ENCODE measurements around the gene ZP4.
"Not testable (repeated sequence)": the region's sequence is repeated elsewhere in the genome, so short reads cannot be mapped to it uniquely, and the experiment has no call there.

ZP4 gene

DNA sequence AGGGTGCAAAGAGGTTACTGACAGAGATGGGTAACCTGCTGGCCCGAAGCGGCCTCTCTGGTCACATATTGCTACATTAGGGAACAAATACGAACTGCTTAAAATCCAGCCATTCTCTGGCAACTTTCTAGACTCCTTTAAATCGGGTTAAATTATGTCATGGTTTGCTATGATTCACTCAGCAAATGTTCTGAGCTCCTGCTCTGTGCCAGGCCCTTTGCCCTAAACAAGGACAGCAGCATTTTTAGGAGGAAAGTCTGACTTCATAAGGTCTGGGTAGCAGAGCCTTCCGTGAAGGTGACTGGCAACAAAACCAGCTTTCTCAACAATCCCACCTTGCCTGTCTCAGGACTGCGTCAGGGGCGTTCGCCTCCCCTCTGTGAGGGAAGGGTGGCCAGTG lies 15.4 kb downstream of the ZP4 start:
- DNase-seq (ENCODE audit: low spot score): no peak

DNA sequence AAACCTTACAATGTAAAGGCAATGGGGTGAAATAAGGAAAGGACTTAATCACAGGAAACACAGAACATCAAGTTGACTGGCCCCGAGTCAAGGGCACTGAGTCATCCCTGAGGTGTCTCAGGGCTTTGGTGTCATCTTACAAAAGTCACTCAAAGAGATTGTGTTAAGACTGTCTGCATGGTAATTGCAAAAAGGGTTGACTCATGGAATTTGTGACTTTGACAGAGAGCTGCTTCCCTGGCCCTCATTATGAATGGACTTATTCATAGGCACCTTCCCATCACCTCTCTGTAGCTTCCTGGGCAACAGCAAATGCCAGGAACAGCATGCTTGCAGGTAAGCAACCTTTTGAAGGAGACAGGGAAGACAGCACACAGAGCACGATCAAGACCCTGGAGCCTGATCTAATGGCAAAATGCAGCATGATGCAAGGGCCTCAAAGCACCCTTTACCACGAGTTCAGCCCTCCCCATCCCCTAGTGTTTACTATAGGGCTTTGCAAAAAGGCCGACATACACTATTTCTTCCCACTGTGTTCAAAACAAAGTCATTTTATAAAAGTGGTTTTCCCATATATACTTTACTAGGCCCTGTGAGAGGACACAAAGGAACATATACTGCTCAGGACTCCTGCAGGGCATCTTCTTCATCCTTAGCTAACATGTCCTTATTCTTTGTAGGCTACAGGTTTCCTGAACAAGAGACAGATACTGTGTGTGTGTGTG lies 17.1 kb downstream of the ZP4 start:
- DNase-seq (ENCODE audit: low spot score): peak; percentile 48

DNA sequence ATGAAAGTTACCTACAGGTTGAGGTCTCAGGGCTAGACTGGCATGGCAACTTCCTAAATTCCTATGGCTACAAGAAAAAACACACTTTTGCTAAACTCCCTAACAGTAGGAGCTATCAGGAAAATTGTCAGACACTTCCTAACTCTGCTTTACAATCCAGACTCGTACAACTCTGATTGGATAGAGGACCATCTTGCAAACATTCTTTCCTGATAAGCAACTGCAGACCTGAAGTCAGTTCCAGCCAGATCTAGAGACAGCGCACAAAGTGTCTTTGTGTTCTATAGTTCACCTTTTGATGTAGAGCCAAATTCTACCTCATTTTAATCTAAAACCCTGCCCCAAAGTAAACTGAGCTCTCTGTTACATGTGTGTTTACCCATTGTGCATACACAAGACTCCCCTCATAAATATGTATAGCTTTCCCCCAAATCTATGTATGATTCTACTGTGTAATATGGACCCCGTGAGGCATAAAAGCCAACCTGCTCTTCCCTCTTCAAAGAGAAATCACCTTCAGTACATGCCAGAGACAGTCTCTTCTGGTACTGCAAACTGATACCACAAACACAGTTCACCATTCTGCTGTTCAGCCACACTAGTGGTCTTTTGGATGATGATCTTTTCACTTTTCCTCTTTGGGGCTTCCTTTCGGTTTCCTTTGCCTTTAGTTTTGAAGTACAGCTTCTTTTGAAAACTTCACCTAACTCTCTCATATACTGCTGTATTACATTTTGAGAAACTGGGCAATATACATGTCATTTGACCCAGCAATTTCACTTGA lies 21.7 kb downstream of the ZP4 start:
- DNase-seq (ENCODE audit: low spot score): no peak

DNA sequence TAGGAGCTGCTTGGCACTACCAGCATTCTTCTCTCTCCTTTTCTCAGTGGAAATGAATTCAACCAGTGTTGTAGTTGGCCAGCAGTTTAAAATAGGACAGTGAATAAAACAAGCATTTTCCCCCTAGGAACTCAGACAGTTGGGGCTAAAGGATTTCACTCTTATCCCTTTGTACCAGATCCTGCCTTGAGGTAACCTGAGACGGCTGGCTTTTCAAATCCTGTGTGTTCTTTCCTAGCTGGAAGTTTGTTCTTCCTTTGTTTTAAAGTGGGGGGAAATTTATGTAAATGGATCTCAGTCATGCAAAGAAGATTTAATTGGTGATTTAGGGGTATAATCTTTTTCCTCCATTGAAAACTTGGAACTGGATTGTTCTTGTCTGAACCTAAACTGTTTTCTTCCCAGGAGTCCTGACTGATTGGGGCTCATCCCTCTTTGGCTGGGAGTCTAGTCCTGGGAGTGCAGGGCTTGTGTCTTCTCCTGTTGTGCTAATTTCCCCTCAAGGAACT lies 23.3 kb downstream of the ZP4 start:
- no peak for DNase-seq (ENCODE audit: low spot score)

DNA sequence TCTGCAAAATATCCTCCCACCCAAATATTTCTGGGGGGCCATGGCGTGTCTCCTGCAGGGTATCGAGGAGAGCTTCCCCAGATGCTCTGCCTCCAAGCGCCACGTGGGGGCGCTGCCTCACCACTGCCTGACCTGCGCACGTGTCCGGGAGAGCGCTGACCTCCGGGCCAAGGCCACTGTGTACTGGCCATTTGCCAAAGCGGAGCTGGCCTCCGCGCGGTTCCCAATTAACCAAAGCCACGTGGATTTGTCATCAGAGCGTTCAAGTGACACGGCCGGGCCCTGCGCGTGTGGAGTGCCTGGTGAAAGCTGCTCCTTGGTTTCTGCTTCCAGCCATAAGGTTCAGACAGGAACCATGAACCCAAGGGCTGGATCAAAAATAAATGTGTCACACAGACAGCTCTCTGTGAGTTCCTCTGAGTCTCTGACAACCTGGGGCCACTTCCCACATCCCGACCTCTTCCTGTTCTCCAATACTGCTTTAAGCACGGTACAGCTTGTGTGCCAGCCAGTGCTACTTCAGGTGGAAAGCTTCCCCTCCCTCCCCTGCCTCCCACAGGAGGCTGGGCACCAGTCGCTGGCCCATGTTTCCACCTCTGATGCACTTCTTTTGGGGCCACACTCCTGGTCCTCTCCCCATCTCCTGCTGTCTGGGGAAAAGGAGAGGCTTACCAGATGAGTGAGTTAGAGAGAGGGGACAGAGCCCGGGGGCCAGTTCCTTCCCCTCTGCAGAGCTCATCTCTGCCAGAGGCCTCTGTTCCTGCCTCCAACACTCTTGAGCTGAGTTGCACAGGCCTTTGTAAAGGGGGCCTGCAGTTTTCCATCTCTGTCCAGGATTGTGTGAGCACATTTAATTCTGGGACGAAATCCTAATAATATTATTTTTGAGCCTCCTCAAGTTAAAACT lies 26.1 kb downstream of the ZP4 start:
- peak; percentile 80 for DNase-seq (ENCODE audit: low spot score)

DNA sequence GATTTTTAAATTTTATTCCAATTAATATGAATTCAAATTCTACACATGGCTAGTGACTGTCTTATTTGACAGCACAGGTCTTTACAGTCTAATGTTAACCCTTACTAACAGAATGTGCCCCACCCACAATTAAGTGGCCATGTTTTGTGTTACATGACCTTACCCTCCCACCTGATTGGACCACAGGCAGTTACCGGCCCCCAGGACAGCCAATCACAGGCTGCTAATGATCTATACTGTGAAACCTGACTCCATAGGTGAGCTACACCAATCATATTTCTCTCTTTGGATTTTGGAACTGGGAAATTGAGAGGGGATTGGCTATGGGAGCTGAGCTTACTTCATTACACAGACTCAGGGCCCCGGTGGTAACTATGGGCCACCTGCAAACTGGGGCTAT lies 27.5 kb downstream of the ZP4 start:
- no peak for DNase-seq (ENCODE audit: low spot score)

DNA sequence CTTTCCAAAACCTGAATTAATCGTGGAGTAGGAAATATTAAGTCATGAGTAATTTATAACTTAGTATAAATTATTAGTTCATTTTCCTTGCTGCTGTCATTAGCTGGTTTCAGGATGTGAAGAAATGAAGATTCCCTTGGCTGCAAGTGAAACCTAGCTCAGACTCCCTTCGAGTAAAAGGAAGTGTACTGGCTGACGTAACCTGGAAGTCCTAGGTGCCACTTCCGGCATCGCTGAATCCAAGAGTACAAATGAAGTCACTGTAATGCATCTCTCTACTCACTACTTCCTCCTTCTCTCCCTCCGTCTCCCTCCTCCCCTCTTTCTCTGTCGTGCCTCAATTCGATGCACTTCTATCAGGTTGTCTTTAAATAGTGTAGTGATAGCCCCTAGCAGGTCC lies 28.8 kb downstream of the ZP4 start:
- no peak for DNase-seq (ENCODE audit: low spot score)

DNA sequence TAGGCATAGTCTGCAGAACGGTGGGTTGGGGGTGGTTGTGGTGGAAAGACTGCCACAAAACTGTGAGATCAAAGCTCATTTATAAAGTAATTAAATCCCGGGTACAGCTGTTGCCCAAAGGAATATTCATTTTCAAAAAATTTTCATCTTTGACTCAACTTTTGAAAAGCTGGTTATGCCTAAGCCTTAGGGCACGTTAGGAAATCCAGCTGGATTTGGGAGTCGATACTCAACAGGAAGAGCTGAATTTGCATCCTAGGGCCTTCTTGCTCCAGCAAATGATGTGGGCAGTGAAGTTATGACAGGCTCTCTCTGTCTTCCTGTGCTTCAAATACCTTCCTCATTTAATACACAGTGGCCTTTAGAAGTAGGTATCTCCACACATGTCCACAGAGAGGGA lies 31.7 kb downstream of the ZP4 start:
- no peak for DNase-seq (ENCODE audit: low spot score)

DNA sequence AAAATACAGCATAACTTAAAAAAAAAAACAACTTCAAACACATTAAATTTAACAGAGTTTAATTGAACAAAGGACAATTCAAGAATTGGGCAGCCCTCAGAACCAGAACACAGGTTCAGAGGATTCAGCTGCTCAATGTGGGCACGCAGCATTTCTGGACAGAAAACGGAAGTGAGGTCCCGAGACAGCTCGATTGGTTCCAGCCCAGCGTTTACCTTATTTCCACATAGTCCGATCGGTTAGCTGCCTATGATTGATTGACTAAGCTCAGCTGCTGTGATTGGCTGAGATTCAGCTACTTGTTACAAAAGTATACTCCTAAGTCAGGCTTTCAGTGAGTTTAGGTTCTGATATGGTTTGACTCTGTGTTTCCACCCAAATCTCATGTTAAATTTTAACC lies 33.3 kb downstream of the ZP4 start:
- no peak for DNase-seq (ENCODE audit: low spot score)

DNA sequence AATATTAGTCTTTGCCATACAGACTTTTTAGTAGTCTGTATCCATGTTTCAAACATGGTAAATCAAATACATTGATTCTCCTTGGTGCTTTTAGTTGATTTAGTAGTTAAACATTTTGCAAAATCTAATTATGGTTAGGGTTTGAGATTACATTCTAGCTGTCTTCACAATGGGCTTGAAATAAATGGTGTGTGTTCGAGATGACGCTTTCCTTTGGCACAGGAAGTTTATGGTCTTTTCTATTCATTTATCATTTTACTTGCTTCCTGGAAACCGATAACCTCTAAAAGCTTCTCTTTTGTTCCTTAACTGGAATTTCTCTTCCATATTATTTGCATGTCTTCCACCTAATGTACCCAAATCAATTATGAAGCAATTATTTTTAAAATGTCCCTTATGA lies 38.4 kb downstream of the ZP4 start:
- no peak for DNase-seq (ENCODE audit: low spot score)

DNA sequence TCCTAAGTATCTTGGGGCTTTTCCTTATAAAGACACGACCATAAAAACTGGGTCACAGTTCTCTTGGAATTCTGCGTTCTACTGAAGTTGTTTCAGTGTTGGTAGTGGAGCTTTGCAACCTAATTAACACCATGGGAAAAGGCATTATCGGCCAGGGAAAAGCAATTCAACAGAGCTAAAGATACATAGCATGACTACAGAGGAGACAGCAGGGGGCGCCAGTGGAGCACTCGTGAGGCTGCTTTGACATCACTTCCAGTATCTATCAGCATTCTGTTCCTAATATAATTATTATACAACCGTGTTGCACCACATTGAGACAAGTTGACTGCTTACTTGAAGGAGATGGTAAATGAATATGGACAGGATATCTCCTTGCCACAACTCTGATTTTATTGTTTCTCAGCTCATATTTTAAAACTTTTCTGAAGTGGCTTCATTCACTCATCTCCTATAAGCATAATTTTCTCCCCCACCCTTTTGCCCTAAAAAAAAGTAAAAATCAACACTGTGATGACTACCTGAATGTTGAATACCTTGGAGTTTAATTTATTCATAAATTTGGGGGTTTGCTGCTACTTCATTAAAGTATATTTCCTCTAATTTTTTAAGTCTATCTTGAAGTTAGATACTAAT lies 39.4 kb downstream of the ZP4 start:
- peak; percentile 73 for DNase-seq (ENCODE audit: low spot score)

DNA sequence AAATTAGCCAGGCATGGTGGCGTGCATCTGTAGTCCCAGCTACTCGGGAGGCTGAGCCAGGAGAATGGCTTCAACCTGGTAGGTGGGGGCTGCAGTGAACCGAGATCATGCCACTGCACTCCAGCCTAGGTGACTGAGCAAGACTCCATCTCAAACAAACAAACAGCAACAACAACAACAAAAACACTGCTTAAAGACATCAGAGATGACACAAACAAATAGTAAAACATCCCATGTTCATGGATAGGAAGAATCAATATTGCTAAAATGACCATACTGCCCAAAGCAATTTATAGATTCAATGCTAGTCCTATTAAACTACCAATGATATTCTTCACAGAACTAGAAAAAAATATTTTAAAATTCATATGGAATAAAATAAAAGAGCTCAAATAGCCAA lies 47.2 kb downstream of the ZP4 start:
- not testable (repeated sequence) for DNase-seq (ENCODE audit: low spot score)

DNA sequence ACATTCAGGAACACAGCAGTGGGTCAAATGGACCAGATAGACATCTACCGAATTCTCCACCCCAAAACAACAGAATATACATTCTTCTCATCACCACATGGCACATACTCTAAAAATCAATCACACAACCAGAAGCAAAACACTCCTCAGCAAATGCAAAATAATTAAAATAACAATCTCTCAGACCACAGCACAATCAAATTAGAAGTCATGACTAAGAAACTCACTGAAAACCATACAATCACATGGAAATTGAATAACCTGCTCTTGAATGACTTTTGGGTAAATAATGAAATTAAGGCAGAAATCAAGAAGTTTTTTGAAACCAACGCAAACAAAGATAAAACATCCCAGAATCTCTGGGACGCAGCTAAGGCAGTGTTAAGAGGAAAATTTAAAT lies 49.2 kb downstream of the ZP4 start:
- DNase-seq (ENCODE audit: low spot score): no peak

DNA sequence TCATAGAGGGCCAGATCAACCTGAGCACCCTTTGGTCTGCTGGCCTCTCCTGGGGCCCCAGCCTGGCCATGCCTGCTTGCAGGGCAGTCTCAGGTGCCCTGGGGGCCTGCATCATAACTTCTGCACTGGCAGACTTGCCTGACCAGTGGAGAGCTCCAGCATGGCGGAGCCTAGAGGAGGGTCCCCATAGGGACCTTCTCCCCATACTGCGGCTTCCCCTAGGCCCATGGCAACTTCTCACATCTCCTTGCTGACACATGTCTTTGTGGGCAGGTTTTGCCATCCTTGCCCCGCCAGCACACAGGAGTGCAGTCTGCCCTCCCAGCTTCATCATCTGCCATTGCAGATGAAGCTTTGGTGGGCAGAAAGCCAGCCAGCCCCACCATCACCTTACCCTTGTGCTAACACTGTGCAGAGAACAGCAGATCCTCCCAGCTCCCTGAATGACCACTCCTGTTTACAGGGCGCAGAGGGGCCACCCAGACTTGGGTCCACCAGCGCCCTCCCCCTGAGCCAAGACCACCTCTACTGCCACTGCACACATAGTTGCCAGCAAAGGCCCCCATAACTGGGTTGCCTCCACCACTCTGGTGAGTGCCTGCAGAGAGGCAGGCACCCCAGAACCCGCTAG lies 51.7 kb downstream of the ZP4 start:
- no peak for DNase-seq (ENCODE audit: low spot score)

DNA sequence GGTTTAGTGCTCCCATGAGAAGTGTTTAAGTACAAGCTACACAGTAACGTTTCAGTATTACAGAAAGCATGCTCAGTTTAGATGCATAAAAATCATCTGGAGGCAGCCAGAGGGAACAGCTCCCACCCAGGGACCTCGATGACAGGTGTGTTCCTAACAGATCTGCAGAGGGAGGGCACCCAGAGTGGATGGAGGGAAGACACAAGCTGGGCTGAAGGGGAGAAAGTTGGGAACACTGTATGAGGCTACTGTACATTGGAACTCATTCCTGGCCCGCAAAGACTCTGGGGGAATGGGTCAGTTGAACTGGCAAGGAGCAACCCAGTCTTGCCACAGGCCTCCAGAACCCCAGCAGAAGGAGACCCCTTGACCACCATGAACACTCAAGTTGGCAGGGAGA lies 52.4 kb downstream of the ZP4 start:
- no peak for DNase-seq (ENCODE audit: low spot score)

DNA sequence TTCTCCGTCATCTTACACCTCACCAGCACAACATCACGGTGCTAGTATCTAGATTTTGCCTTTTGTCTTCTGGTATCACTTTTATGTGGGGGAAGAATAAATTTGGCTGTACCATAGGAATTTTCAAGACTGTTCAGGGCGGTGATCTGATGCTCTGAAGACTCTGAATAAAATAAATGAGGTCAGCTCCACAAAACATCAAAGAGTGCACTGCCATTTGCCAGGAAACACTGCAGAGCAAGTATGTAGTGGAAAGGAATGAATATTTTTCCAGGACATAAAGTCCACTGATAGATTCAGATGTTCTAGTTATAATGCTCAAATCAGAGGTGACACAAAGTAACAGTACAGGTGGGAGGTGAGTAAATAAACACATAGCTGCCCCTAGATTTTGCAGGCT lies 56.3 kb downstream of the ZP4 start:
- no peak for DNase-seq (ENCODE audit: low spot score)

DNA sequence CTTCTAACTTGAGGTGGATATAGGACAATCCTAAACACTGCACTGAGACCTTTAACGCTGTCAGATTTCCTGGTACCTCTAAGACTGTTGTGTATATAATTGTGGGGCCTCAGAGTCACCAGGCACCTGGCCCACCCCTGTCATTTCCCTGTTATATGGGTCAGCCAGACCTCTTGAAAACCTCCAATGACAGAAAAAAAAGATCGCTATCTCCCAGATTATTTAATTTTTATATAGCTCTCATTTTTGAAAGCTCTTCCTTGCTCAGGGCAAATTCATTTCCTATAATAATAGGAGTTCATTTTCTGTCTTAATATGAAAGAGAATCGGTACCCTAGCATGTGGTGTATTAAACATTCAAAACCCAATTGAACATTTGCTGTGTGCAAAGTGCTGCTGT lies 56.7 kb downstream of the ZP4 start:
- DNase-seq (ENCODE audit: low spot score): no peak

DNA sequence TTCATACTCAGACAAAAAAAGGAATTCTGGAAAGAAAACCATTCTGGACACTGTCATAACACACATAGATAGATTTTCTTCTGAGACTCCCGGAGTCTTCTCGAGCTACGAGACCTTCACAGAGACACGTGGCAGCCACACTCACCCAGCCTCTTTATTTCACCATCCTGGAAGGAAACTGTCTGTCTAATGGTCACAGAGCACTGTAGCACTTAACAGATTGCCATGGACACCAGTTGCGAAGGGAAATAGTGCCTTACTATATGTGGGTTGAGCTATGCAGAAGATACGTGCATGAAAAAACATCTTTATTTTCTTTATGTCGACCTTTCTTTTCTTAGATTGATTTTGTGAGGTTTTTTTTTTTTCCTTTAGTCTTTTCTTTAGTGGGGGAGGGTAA lies 57.9 kb downstream of the ZP4 start:
- no peak for DNase-seq (ENCODE audit: low spot score)

All from iPS-NIHi11 (cell line).